Lung (tissue), 12 donors: ENCODE measurements around the gene C9. TPM values are rescaled to one million over a fixed set of nuclear protein-coding genes. Genes with fewer than 3 reads are reported as not detected.
A peak's percentile ranks its signal among the peaks of the same experiment; 100 is the strongest.
"Not testable (repeated sequence)": the region's sequence is repeated elsewhere in the genome, so short reads cannot be mapped to it uniquely, and the experiment has no call there.

Experiments used
- ATAC-seq: fragments of 200-7000 bp; cut with Tn5 transposase; one replicate; pipeline ENCODE4 v1.9.1; 2020; ENCODE audit warnings: moderate number of reproducible peaks; ENCODE audit not compliant: insufficient read depth, low FRiP score
- DNase-seq, 3 donors: peaks; one replicate each; pipeline ENCODE4 v3.0.0-alpha.2; 2013 to 2017
- H3K27ac ChIP-seq, 2 donors: one replicate each; pipeline ENCODE4 v1.5.1; 2013; ENCODE audit warnings: mild to moderate bottlenecking in 2 of 2, moderate library complexity in 2 of 2, control low read depth in 1 of 2, inconsistent platforms in 1 of 2, low read depth in 1 of 2, low read length in 1 of 2
- H3K27me3 ChIP-seq, 3 donors: one replicate each; pipeline ENCODE4 v1.5.1; 2013; ENCODE audit warnings: low read length in 2 of 3; ENCODE audit not compliant: control insufficient read depth in 3 of 3, insufficient read depth in 3 of 3
- H3K36me3 ChIP-seq, 4 donors: one replicate each; pipeline ENCODE4 v1.5.1; 2013; ENCODE audit warnings: low read length in 4 of 4, mild to moderate bottlenecking in 1 of 4, moderate library complexity in 1 of 4; ENCODE audit not compliant: control insufficient read depth in 4 of 4, insufficient read depth in 4 of 4
- H3K4me1 ChIP-seq, 5 donors: one replicate each; pipeline ENCODE4 v1.5.1; 2013; ENCODE audit warnings: low read length in 5 of 5, mild to moderate bottlenecking in 2 of 5, moderate library complexity in 1 of 5; ENCODE audit not compliant: control insufficient read depth in 5 of 5, insufficient read depth in 5 of 5
- H3K4me3 ChIP-seq: one replicate; pipeline ENCODE4 v1.5.1; 2013; ENCODE audit warnings: mild to moderate bottlenecking, control low read depth, moderate library complexity
- H3K9ac ChIP-seq, 2 donors: one replicate each; pipeline ENCODE4 v1.5.1; 2013; ENCODE audit warnings: low read length in 2 of 2, control low read depth in 1 of 2; ENCODE audit not compliant: insufficient read depth in 1 of 2
- H3K9me3 ChIP-seq, 4 donors: one replicate each; pipeline ENCODE4 v1.5.1; 2013; ENCODE audit warnings: low read length in 3 of 4, mild to moderate bottlenecking in 1 of 4, moderate library complexity in 1 of 4; ENCODE audit not compliant: control insufficient read depth in 4 of 4, insufficient read depth in 3 of 4
- CTCF ChIP-seq: IDR thresholded peaks from 2 replicates; pipeline ENCODE4 v1.5.1; 2012; ENCODE audit warnings: mild to moderate bottlenecking; ENCODE audit errors: control extremely low read depth, extremely low read depth
- WGBS, 2 donors: extraction: QIAGEN DNeasy Blood & Tissue Kit; methylation state at CpG; one replicate each; pipeline ENCODE4 v1.1.7; 2013; 5-methylcytosine and 5-hydroxymethylcytosine counted together
- polyA plus RNA-seq, 2 donors: library from polyadenylated mRNA; stranded (reverse); fragments of 200-250 nt; gene quantifications; one replicate each; pipeline ENCODE4 v1.2.1, GENCODE V29; 2013
- total RNA-seq, 2 donors: library from RNA; depleted of rRNA in 1 of 2; stranded (reverse); fragments of >200 nt in 1 of 2; gene quantifications; one replicate each; pipeline ENCODE4 v1.2.1, GENCODE V29; 2014 to 2021
- donor health status: control.
- donor health status: control.
- donor health status: Bipolar disorder and iron deficiency.
- donor health status: healthy.
- donor health status: DM: yes; HTN: yes; CAD: no.

The C9 gene
- total and polyA plus RNA-seq, 4 donors = 0.14 to 0.43 TPM; not detected in 2

DNA sequence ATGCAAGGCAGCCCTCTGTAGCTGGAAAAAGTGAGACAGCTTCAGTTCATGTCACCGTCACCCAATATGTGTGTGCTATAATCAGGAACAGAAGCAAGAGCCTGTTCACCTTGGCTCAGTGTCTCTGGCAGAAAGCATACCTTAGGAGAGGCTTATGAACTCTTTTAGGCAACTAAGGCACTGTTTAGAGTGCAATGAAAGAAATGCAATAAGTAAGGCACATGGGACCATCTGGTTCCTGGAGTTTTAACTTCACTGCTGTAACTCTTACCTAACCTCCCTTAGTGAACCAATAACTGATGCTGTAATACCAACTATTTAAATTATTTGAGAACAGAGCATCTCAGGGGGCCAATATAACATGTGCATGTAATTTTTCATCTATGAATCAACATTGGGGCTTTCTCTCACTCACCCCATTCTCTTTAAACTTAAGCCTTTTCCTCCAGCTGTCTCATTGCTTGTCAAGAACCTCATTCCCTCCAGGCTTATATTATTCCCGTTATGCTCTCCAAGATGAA is 32.4 kb downstream of the C9 start:
- H3K9ac ChIP-seq = no peak overlapping the region
- ATAC-seq (no peak), DNase-seq (peak in 2 of 3 donors; percentile 37 to 82)
- no peak for TF ChIP-seq CTCF
- no peak overlapping the region for H3K4me3 ChIP-seq
- peaks cover 0 to 9% (median 0%) of the 10 kb centered on the region in 5 donors for H3K4me1 ChIP-seq
- H3K9me3 ChIP-seq = peaks cover 0 to 3% (median 0%) of the 10 kb centered on the region in 4 donors
- no peaks in the 10 kb centered on the region for H3K36me3 ChIP-seq
- no peak overlapping the region for H3K27ac ChIP-seq
- WGBS, 2 donors = 87 to 95% methylated on average over 2 of the region's 2 CpGs
- no peaks in the 10 kb centered on the region for H3K27me3 ChIP-seq

- Histone ChIP-seq H3K9me3 (peaks cover 0 to 3% (median 0%) of the 10 kb centered on the region in 4 donors), H3K36me3 (no peaks in the 10 kb centered on the region), H3K4me3 (no peak overlapping the region), H3K27me3 (no peaks in the 10 kb centered on the region), H3K9ac (no peak overlapping the region), H3K4me1 (peaks cover 0 to 4% (median 0%) of the 10 kb centered on the region in 5 donors), H3K27ac (no peak overlapping the region)
- DNase-seq (peak in 1 of 3 donors; percentile 22), ATAC-seq (no peak)
- WGBS, 2 donors = 82 to 96% methylated on average over 1 of the region's 1 CpG
- no peak for TF ChIP-seq CTCF
Measured at GRCh38 chr5:39328731-39329130, 35.6 kb downstream of the C9 start.

- no peaks in the 10 kb centered on the region for H3K4me1 ChIP-seq
- no peaks in the 10 kb centered on the region for H3K36me3 ChIP-seq
- no peaks in the 10 kb centered on the region for H3K27me3 ChIP-seq
- peaks cover 0 to 2% (median 0%) of the 10 kb centered on the region in 4 donors for H3K9me3 ChIP-seq
- H3K4me3 ChIP-seq = no peak overlapping the region
- H3K9ac ChIP-seq = no peak overlapping the region
- TF ChIP-seq CTCF = no peak
- no peak for ATAC-seq
- H3K27ac ChIP-seq = no peak overlapping the region
- no peak for DNase-seq
- 86 to 89% methylated on average over 3 of the region's 3 CpGs for WGBS, 2 donors
Measured at GRCh38 chr5:39323542-39323941, 40.8 kb downstream of the C9 start.

DNA sequence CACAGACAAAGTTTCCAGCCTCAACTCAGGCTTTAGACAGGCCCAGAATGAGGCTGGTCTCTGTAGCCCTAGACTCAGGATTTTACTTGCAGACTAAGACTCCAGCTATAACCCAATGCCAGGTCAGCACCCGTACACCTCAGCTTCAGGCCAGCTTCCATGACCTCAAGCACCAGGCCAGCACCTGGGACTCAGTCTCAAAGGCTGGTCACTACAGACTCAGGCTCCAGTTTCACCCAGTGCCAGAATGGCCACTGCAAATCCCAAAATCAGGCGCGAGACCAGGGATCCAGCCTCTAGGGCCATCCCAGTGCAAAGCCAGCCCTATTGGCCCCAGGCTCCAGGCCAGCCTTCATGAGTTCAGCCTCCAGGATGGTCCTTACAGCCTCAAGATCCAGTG is 44.9 kb downstream of the C9 start:
- no peak for TF ChIP-seq CTCF
- Histone ChIP-seq H3K27me3 (no peaks in the 10 kb centered on the region), H3K9me3 (peaks cover 0 to 2% (median 0%) of the 10 kb centered on the region in 4 donors), H3K4me3 (no peak overlapping the region), H3K36me3 (no peaks in the 10 kb centered on the region), H3K4me1 (no peaks in the 10 kb centered on the region), H3K9ac (no peak overlapping the region), H3K27ac (no peak overlapping the region)
- no peak for ATAC-seq
- no peak for DNase-seq
- 96 to 99% methylated on average over 3 of the region's 3 CpGs for WGBS, 2 donors

GRCh38 chr5:39316464-39316863 is 47.8 kb downstream of the C9 start:
- 89 to 93% methylated on average over 3 of the region's 3 CpGs for WGBS, 2 donors
- H3K36me3 ChIP-seq, H3K4me1 ChIP-seq, ATAC-seq, DNase-seq, H3K27ac ChIP-seq, H3K9ac ChIP-seq, H3K9me3 ChIP-seq, H3K4me3 ChIP-seq, H3K27me3 ChIP-seq: not testable (repeated sequence)
